GM10266 (cell line): ENCODE data around the gene ASCC1.

Experiments
- DNase-seq: peaks from one replicate; pipeline ENCODE4 v3.0.0; 2012; ENCODE audit errors: extremely low spot score
- TF ChIP-seq, protein P1 (sequence below): IDR thresholded peaks from 2 replicates; pipeline ENCODE4 v1.5.1; 2012; ENCODE audit warnings: mild to moderate bottlenecking, low read depth; ENCODE audit not compliant: control insufficient read depth, insufficient read depth; ENCODE audit errors: missing control alignments

ASCC1 gene

DNA sequence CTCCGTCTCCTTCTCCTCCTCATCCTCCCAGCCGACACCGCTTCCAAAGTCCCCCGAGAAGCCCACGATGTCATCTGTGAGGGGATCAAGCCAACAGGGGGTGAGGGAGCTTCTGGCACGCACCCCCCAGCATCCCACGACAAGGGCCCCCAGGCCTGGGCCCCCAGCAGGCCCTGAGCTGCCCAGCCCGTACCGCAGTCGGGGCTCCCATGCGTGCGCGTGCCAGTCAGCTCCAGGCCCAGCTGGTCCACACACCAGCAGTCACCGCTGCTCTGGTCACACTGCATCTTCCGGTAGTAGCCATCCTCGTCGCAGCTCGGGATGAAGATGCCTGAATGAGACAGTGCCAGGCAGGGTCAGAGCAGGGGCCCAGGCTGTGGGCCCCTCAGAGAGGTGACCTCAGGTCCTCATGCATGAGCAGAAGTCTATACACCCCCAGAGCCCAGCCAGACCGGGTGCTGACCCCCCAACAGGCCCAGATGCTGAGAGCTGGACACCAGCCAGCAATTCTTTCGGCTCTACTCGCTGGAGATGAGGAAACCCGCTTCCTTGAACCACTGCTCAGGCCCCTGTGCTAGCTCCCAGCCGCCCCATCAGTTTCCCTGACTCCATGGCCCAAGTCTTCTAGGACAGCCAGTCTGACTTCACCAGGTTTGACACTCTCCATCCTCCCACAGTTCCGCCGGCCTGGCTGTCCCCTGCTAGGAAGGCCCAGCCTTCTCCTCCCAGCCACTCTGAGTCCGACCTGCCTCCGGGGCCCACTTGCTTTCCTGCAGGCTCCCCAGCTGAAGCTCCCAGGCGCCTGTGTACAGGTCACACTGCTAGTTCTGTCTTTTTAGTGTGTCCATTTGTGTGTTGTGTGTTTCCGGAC is 153.0 kb downstream of the ASCC1 start:
- TF ChIP-seq, protein P1, sequence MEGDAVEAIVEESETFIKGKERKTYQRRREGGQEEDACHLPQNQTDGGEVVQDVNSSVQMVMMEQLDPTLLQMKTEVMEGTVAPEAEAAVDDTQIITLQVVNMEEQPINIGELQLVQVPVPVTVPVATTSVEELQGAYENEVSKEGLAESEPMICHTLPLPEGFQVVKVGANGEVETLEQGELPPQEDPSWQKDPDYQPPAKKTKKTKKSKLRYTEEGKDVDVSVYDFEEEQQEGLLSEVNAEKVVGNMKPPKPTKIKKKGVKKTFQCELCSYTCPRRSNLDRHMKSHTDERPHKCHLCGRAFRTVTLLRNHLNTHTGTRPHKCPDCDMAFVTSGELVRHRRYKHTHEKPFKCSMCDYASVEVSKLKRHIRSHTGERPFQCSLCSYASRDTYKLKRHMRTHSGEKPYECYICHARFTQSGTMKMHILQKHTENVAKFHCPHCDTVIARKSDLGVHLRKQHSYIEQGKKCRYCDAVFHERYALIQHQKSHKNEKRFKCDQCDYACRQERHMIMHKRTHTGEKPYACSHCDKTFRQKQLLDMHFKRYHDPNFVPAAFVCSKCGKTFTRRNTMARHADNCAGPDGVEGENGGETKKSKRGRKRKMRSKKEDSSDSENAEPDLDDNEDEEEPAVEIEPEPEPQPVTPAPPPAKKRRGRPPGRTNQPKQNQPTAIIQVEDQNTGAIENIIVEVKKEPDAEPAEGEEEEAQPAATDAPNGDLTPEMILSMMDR, result no peak
- DNase-seq, result no peak

DNA sequence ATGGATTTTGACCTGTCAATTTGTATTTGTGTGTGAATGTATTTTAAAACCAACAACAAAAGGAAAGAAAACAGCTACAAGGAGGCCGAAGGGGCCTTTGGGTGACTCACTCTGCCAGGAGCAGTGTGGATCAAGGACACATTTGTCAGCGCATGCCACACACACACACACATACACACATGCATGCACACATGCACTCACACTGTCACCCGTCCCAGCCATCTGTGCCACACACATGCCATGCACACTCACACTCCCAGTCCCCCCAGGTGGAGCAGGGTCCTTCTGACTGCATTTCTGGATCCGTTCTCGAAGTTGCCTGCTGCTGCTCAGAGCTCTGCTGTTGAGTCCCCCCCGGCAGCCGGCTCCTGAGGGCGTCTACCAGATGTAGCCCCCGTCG is 153.7 kb downstream of the ASCC1 start:
- no peak for DNase-seq
- TF ChIP-seq, protein P1, result no peak

DNA sequence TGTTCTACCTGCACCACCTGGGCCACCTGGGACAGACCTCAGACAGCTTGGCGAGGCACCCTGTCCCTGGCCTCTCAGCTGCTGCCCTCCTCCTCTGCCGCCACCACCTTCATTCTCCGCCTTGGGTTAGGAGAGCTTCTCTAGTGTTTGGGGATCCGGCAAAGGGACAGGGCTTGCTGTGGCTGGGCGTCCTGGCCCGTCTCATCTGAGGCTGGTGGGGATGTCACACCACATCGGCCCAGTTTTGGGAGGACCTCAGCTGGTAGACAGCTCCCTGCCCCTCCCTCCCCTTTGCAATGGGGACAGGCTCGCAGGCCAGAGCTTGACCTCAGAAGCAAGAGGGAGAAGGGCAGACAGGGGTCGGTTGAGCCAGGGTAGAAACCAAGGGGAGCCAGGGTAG is 154.1 kb downstream of the ASCC1 start:
- TF ChIP-seq, protein P1, result no peak
- no peak for DNase-seq

DNA sequence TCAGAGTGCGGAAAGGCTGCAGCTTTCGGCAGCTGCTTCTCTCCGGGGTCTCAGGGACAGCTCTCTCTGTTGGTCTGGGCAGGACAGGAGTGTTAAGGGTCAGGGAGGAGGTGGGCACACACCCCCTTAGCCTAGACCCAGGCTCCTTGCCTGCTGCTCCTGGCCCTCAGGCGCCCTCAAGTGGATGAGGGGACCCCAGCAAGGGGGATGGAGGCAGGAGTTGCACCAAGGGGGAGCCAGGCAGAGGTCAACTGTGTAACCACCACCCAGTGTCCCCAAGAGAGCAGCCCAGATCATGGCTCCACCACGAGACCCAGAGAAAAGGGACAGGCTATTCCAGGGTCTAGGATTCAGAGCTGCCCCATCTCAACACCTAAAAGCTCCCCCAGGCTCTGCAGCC is 154.6 kb downstream of the ASCC1 start:
- TF ChIP-seq, protein P1, result peak; percentile 69
- peak; percentile 62 for DNase-seq

DNA sequence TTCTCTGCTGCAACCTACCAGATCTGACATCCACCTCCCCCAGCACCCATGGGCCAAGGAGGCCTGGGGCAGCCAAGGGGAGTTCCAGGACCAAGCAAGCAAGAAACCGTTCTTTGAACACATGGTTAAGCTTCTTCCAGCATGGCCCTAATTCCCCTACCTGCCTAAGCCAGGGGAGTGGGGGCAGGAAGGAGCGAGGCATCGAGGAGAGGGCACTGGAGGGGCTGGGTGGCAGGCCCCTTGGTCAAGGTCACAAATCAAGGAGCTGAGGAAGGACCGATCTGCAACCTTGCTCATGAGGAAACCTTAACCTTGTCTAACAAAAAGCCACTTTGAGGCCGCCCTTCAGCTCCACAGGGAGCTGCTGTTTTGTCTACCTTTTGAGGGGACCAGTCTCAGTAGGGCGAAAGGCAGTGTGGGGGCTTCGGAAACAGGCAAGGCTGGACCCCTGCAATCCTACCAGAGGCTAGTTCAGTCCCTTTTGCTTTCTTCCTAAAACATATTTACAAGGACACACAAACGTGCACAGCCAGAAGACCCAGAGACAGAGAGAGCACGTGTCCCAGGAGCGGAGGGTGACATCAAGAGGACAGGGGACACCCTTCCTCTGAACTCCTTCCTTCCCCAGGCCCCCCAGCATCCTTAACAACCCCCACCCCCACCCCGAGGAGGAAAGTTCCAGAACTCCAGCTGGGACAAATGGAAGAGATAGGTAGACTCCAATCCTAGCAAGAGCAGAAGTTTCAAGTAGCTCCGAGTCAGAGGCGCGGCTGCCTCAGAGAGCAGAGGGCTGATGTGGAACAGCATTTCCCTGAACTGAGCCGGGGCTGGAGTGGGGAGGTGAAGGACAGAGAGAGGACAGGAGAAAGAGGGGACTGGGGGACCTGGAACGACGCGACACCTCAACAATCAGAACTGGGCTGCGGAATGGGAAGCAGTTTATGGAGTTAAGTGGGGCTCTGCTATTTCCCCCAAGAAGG is 155.9 kb downstream of the ASCC1 start:
- TF ChIP-seq, protein P1, result no peak
- DNase-seq, result peak; percentile 58

DNA sequence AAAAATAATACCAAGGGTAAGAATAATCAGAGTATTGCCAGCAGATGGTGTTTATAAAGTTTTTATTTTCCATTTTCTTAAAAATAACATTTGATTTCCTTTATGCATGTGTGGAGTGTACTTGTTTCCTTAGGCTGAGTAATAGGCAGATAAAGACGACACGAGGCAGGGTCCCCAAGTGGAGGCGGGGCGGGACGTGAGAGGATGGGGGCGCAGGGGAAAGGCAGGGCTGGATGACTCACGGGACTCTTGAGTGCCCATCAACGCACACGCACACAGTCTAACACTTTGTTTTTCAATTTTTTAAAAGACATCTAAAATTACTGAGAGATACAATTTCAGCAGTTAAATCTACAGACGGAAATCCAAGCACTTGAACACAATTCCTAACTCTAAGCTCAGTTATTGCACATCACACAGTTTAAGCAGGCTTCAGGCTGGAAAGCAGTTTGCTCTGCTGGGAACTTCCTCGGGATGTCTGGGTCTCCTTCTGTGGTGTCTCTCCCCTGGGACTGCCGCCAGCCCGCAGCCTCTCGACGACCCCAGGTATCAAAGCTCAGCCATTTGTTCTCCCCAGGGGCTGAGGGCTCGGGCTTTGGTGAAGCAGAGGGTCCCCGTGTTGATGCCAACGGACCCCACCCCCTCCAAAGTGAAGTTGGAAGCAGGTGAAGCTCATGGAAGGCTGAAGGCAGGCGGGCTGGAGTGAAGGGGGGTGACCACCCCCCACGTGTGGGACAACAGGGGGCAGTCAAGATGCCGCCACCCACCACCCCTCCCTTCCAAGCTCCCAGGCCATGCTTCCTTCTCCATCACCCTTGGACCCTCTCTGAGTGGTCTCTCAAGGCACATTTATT is 156.9 kb downstream of the ASCC1 start:
- no peak for DNase-seq
- TF ChIP-seq, protein P1, result no peak
